K562 (cell line): ENCODE results near the gene C9orf153.

ENCODE experiments used
- CXXC5 ChIP-seq: fragments of 250-450 bp; sonication (Bioruptor Pico); IDR thresholded peaks from 2 replicates; pipeline ENCODE4 v1.8.0; 2022; ENCODE audit warnings: inconsistent platforms, mild to moderate bottlenecking, moderate library complexity
- ESRRA ChIP-seq: fragments of 450-650 bp; IDR thresholded peaks from 2 replicates; pipeline ENCODE4 v1.6.1; 2014; ENCODE audit warnings: low read depth, mild to moderate bottlenecking, moderate library complexity, borderline replicate concordance

GRCh38 chr9:86176468-86176867 lies 83.0 kb downstream of the C9orf153 start:
- TF ChIP-seq CXXC5 (CRISPR knock-in tag) (no peak), ESRRA (no peak)
